ENCODE data around the gene WSB1. TPM values are rescaled to one million over a fixed set of nuclear protein-coding genes. Genes with fewer than 3 reads are reported as not detected.

Gene WSB1
- total and polyA plus RNA-seq, 9 of the 15 experiments (the other 6 are each of a cell fraction or from before 2014, with no cell fraction given): 22.8 to 229 (median 81.1) TPM

DNA sequence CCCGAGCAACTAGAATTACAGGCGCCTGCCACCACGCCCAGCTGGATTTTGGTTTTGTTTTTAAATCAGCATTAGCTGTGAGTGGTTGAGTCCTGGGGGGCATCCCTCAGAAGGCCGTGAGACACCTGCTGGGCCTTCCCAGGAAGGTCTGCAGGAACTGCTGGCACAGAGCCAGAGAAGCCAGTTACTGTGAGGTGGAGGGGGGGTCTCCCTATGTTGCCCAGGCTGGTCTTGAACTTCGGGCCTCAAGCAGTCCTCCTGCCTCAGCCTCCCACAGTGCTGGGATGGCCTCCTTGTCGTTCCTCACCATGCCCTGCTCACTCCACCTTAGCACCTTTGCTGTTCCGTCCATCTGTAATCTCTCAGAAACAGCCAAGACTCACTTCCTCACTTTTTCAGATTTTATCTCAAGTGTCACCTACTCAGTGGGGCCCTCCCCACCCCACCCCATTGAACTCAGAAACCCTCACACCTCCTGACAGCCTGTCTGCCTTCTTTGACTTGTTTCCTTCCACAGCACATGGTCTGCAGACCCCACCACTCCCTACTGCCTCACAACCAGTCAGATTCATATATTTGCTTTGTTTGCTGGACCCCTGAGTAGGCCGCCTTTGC, 62.3 kb downstream of the WSB1 start (continued):
- no peak for TF ChIP-seq DDX20 (tag; IDR thresholded peaks at IDR 0.05; ENCODE audit: low read depth)
- peak; percentile 64; the same call in 1 of the 2 replicates for TF ChIP-seq ESRRA (IDR thresholded peaks at IDR 0.05; ENCODE audit: borderline replicate concordance, low read depth)
- TF ChIP-seq SMAD1 (IDR thresholded peaks at IDR 0.05; ENCODE audit: low read depth, low read length, partially characterized antibody): peak; percentile 44
- TF ChIP-seq SMARCE1 (IDR thresholded peaks at IDR 0.05): peak; percentile 90
- TF ChIP-seq ZNF3 (CRISPR knock-in tag; IDR thresholded peaks at IDR 0.05): no peak
- no peak for TF ChIP-seq TAF9B (IDR thresholded peaks at IDR 0.05; ENCODE audit: partially characterized antibody)
- peak; percentile 66 for TF ChIP-seq CHAMP1 (IDR thresholded peaks at IDR 0.05)
- no peak for TF ChIP-seq ATF1 (CRISPR knock-in tag; IDR thresholded peaks at IDR 0.05)
- TF ChIP-seq ATF1 (tag; IDR thresholded peaks at IDR 0.05): 0 out of 2 replicates have a peak, but pooled peaks have one; percentile 24
- peak; percentile 58 for TF ChIP-seq CCNT2 (IDR thresholded peaks at IDR 0.05; ENCODE audit: borderline replicate concordance, extremely low read depth, insufficient read length, low read depth, low read length)
- peak; percentile 52; the same call in 1 of the 2 replicates for TF ChIP-seq LEF1 (IDR thresholded peaks at IDR 0.05)
- TF ChIP-seq NRF1 (conservative IDR thresholded peaks at IDR 0.05 in 1 of 2, IDR thresholded peaks at IDR 0.05 in 1 of 2): 0 out of 4 replicates have a peak, but pooled peaks of 1 of the 2 experiments have one; percentile 6
- 0 out of 2 replicates have a peak, but pooled peaks have one; percentile 53 for TF ChIP-seq ZNF583 (CRISPR knock-in tag; IDR thresholded peaks at IDR 0.05)
- TF ChIP-seq RAD51 (IDR thresholded peaks at IDR 0.05; ENCODE audit: borderline replicate concordance, low read depth): no peak
- TF ChIP-seq RNF2 (IDR thresholded peaks at IDR 0.05): 0 out of 2 replicates have a peak, but pooled peaks have one; percentile 42
- TF ChIP-seq CREB3L1 (IDR thresholded peaks at IDR 0.05; ENCODE audit: borderline replicate concordance, low read depth): 0 out of 2 replicates have a peak, but pooled peaks have one; percentile 22
- TF ChIP-seq HNRNPH1 (optimal IDR thresholded peaks at IDR 0.05; ENCODE audit: low read depth, low read length): no peak
- TF ChIP-seq POLR2AphosphoS5 (IDR thresholded peaks at IDR 0.05; ENCODE audit: control insufficient read depth, insufficient read depth, low read depth, low read length): peak; percentile 43; the same call in 1 of the 2 replicates
- peak; percentile 92 for TF ChIP-seq EP300 (IDR thresholded peaks at IDR 0.05; ENCODE audit: low read length)
- peak; percentile 50; the same call in 1 of the 2 replicates for TF ChIP-seq MTA2 (IDR thresholded peaks at IDR 0.05; ENCODE audit: low read depth)
- TF ChIP-seq CC2D1A (IDR thresholded peaks at IDR 0.05): 0 out of 2 replicates have a peak, but pooled peaks have one; percentile 50
- TF ChIP-seq RCOR1 (IDR thresholded peaks at IDR 0.05; ENCODE audit: borderline replicate concordance in 1 of 2, low read depth in 2 of 2, low read length in 2 of 2): peak in 1 of 2 experiments; percentile 84; a peak in 2 of 4 replicates
- peak; percentile 84 for TF ChIP-seq BCOR (IDR thresholded peaks at IDR 0.05)
- TF ChIP-seq ZNF24 (IDR thresholded peaks at IDR 0.05): peak; percentile 37; the same call in 1 of the 2 replicates
